Osteocyte (in vitro differentiated cells): Measurements from ENCODE around the gene HNRNPAB. TPM values are rescaled to one million over a fixed set of nuclear protein-coding genes. Genes with fewer than 3 reads are reported as not detected.

Experiments
- DNase-seq: peaks from one replicate; pipeline ENCODE4 v3.0.0; 2021; ENCODE audit warnings: mixed read lengths; ENCODE audit not compliant: unreplicated experiment; ENCODE audit errors: extremely low spot score
- H3K27ac Mint-ChIP-seq: one replicate; pipeline ENCODE4 v1.8.0; 2021; ENCODE audit warnings: mild to moderate bottlenecking, mixed read lengths; ENCODE audit not compliant: unreplicated experiment
- H3K27me3 Mint-ChIP-seq: one replicate; pipeline ENCODE4 v1.8.0; 2021; ENCODE audit warnings: mixed read lengths; ENCODE audit not compliant: unreplicated experiment
- H3K36me3 Mint-ChIP-seq: one replicate; pipeline ENCODE4 v1.8.0; 2021; ENCODE audit warnings: mixed read lengths; ENCODE audit not compliant: unreplicated experiment
- H3K4me1 Mint-ChIP-seq: one replicate; pipeline ENCODE4 v1.8.0; 2021; ENCODE audit warnings: mixed read lengths; ENCODE audit not compliant: unreplicated experiment
- H3K4me3 Mint-ChIP-seq: one replicate; pipeline ENCODE4 v1.8.0; 2021; ENCODE audit warnings: mild to moderate bottlenecking, moderate library complexity, mixed read lengths; ENCODE audit not compliant: unreplicated experiment
- H3K9me3 Mint-ChIP-seq: one replicate; pipeline ENCODE4 v1.8.0; 2021; ENCODE audit warnings: mixed read lengths; ENCODE audit not compliant: unreplicated experiment
- total RNA-seq: library from RNA; stranded (reverse); gene quantifications from 2 replicates; pipeline ENCODE4 v1.2.1, GENCODE V29; 2021
- TF ChIP-seq, protein P1 (sequence below): fragments of 200-600 bp; sonication (generic); IDR thresholded peaks from 2 replicates; pipeline ENCODE4 v1.5.0; 2021; ENCODE audit warnings: antibody characterized with exemption, mild to moderate bottlenecking, moderate library complexity

HNRNPAB gene
- total RNA-seq, 1 donor from 2014 or later: 131 TPM

DNA sequence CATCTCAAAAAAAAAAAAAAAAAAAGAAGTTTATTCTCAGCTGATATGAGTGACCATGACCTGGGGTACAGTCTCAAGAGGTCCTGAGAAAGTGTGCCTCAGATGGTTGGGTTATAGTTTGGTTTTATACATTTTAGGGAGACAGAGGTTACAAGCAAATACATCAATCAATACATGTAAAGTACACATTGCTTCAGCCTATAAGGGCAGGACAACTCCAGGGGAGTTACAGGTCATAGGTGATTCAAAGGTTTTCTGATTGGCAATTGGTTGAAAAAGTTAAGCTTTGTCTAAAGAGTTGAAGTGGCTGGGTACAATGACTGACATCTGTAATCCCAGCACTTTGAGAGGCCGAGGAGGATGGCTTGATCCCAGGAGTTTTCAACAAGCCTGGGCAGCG lies 14.9 kb upstream of the HNRNPAB start:
- TF ChIP-seq, protein P1, sequence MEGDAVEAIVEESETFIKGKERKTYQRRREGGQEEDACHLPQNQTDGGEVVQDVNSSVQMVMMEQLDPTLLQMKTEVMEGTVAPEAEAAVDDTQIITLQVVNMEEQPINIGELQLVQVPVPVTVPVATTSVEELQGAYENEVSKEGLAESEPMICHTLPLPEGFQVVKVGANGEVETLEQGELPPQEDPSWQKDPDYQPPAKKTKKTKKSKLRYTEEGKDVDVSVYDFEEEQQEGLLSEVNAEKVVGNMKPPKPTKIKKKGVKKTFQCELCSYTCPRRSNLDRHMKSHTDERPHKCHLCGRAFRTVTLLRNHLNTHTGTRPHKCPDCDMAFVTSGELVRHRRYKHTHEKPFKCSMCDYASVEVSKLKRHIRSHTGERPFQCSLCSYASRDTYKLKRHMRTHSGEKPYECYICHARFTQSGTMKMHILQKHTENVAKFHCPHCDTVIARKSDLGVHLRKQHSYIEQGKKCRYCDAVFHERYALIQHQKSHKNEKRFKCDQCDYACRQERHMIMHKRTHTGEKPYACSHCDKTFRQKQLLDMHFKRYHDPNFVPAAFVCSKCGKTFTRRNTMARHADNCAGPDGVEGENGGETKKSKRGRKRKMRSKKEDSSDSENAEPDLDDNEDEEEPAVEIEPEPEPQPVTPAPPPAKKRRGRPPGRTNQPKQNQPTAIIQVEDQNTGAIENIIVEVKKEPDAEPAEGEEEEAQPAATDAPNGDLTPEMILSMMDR: no peak
- Mint-ChIP-seq H3K4me3 (no peak overlapping the region), H3K4me1 (peaks cover 8% of the 10 kb centered on the region)

DNA sequence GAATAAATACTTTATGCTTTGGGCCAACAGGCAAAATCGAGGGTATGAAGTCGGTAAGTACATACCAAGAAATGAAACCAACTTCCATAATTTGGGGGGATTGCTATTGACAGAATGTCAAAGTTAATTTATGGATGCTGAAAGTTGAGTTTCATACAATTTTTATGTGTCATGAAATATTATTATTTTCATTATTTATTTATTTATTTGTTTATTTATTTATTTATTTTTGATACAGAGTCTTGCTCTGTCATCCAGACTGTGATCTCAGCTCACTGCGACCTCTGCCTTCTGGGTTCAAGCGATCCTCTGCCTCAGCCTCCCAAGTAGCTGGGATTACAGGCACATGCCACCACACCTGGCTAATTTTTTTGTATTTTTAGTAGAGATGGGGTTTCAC lies 12.7 kb upstream of the HNRNPAB start:
- Mint-ChIP-seq H3K27me3 (peaks cover 18% of the 10 kb centered on the region), H3K27ac (no peak overlapping the region), H3K36me3 (peaks cover 2% of the 10 kb centered on the region), H3K4me3 (no peak overlapping the region), H3K9me3 (peaks cover 3% of the 10 kb centered on the region), H3K4me1 (peaks cover 13% of the 10 kb centered on the region)
- DNase-seq: no peak
- TF ChIP-seq, protein P1: no peak

More for the DNA sequence above, 14.9 kb upstream of the HNRNPAB start:
- no peak for DNase-seq
- Mint-ChIP-seq H3K36me3 (peaks cover 2% of the 10 kb centered on the region), H3K9me3 (peaks cover 3% of the 10 kb centered on the region), H3K27ac (no peak overlapping the region), H3K27me3 (peaks cover 27% of the 10 kb centered on the region)

DNA sequence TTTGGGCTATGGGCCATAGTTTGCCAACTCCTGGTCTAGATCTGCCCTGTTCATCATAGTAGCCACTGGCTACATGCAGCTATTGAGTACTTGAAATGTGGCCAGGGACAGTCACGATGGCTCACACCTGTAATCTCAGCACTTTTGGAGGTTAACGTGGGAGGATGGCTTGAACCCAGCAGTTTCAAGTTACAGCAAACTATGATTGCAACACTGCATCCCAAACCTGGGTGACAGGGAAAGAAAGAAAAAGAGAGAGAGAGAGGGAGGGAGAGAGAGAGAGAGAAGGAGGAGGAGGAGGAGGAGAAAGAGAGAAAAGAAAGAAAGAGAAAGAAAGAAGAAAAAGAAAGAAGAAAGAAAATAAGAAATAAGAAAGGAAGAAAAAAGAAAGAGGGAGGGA lies 12.1 kb upstream of the HNRNPAB start:
- Mint-ChIP-seq H3K36me3 (peaks cover 2% of the 10 kb centered on the region), H3K4me3 (no peak overlapping the region), H3K9me3 (peaks cover 3% of the 10 kb centered on the region), H3K27me3 (peaks cover 18% of the 10 kb centered on the region), H3K4me1 (peaks cover 13% of the 10 kb centered on the region), H3K27ac (no peak overlapping the region)
- no peak for DNase-seq
- TF ChIP-seq, protein P1: no peak

DNA sequence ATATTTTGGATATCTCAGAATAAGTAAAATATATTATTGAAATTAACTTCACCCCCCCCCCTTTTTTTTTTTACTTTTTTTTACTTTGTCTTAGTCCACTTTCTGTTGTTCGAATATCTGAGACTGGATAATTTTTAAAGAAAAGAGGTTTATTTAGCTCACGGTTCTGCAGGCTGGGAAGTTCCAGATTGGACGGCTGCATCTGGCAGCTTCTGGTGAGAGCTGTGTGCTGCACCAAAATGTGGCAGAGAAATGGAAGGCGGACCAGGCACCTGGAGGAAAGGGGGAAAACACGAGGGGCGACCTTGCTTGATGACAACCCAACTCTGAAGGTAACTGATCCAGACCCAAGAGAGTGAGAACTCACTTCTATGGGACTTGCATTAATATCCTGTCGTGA lies 11.5 kb upstream of the HNRNPAB start:
- no peak overlapping the region for H3K27ac Mint-ChIP-seq
- H3K9me3 Mint-ChIP-seq: peaks cover 3% of the 10 kb centered on the region
- DNase-seq: no peak
- TF ChIP-seq, protein P1: no peak
- H3K36me3 Mint-ChIP-seq: peaks cover 2% of the 10 kb centered on the region
- H3K4me1 Mint-ChIP-seq: peaks cover 13% of the 10 kb centered on the region
- H3K27me3 Mint-ChIP-seq: peaks cover 18% of the 10 kb centered on the region
- no peak overlapping the region for H3K4me3 Mint-ChIP-seq

DNA sequence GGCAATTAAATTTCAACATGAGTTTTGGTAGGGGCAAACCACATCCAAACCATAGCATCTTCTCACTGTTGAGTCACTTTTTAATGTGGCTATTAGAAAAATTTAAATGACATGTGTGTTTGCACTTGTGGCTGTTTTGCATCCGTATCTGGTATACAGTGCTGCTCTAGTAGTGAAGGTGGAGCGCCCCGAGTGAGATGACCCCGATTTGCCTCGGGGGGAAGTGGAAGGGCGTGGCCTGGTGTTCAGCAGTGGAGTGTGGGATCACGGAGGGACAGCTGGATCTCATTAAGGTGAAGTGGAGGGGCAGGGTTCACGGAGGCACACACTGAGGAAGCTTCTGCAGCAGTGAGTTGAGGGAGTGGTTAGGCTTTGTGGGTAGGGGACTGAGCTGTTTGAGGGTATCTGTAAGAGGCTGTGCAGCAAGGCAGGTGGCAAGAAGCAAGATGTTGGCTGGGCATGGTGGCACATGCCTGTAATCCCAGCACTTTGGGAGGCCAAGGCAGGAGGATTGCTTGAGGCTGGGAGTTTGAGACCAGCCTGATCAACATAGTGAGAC lies 11.0 kb upstream of the HNRNPAB start:
- Mint-ChIP-seq H3K36me3 (peaks cover 2% of the 10 kb centered on the region), H3K27me3 (peaks cover 17% of the 10 kb centered on the region), H3K4me3 (no peak overlapping the region), H3K4me1 (peaks cover 13% of the 10 kb centered on the region), H3K27ac (no peak overlapping the region), H3K9me3 (peaks cover 3% of the 10 kb centered on the region)
- DNase-seq: no peak
- TF ChIP-seq, protein P1: no peak
